ENCODE results near the gene HDAC4. TPM values are rescaled to one million over a fixed set of nuclear protein-coding genes. Genes with fewer than 3 reads are reported as not detected.

The HDAC4 gene
- total RNA-seq, 1 donor from 2014 or later = 11.8 TPM

- DNase-seq (ENCODE audit: low read depth) = no peak
- no peak overlapping the region for H3K4me3 ChIP-seq (ENCODE audit: insufficient read depth, low read depth, low read length)
- no peak overlapping the region for H3K27ac ChIP-seq (ENCODE audit: low read depth, low read length)
- peaks cover 3% of the 10 kb centered on the region for H3K36me3 Mint-ChIP-seq (ENCODE audit: low read depth, unreplicated experiment)
- H3K27me3 Mint-ChIP-seq (ENCODE audit: low read depth, unreplicated experiment) = peaks cover 7% of the 10 kb centered on the region
- H3K27me3 ChIP-seq (ENCODE audit: insufficient read depth, low read length) = no peaks in the 10 kb centered on the region
- no peaks in the 10 kb centered on the region for H3K79me2 ChIP-seq (ENCODE audit: insufficient read depth, low read length)
- TF ChIP-seq CTCF (IDR thresholded peaks at IDR 0.05; ENCODE audit: insufficient read depth, low read depth, low read length) = no peak
- TF ChIP-seq EZH2 (IDR thresholded peaks at IDR 0.05; ENCODE audit: insufficient read depth, low read length) = no peak
- no peaks in the 10 kb centered on the region for H3K9me3 Mint-ChIP-seq (ENCODE audit: unreplicated experiment)
- no peaks in the 10 kb centered on the region for H3K4me1 ChIP-seq (ENCODE audit: insufficient read depth, low read length)
- no peak overlapping the region for H3K27ac Mint-ChIP-seq (ENCODE audit: unreplicated experiment)
- FAIRE-seq = no peak
- H2AFZ ChIP-seq (ENCODE audit: low read depth, low read length) = no peak overlapping the region
- H3K4me2 ChIP-seq (ENCODE audit: low read length) = no peak overlapping the region
- no peaks in the 10 kb centered on the region for H4K20me1 ChIP-seq (ENCODE audit: insufficient read depth, low read length)
- H3K9me3 ChIP-seq (ENCODE audit: insufficient read depth, low read depth, low read length) = no peaks in the 10 kb centered on the region
- no peaks in the 10 kb centered on the region for H3K4me1 Mint-ChIP-seq (ENCODE audit: low read depth, unreplicated experiment)
- H3K4me3 Mint-ChIP-seq (ENCODE audit: unreplicated experiment) = no peak overlapping the region
- no peak overlapping the region for H3K9ac ChIP-seq (ENCODE audit: low read length)
- no peaks in the 10 kb centered on the region for H3K36me3 ChIP-seq (ENCODE audit: insufficient read depth, low read length)
Observed at GRCh38 chr2:239081622-239082021, 319.2 kb downstream of the HDAC4 start.

DNA sequence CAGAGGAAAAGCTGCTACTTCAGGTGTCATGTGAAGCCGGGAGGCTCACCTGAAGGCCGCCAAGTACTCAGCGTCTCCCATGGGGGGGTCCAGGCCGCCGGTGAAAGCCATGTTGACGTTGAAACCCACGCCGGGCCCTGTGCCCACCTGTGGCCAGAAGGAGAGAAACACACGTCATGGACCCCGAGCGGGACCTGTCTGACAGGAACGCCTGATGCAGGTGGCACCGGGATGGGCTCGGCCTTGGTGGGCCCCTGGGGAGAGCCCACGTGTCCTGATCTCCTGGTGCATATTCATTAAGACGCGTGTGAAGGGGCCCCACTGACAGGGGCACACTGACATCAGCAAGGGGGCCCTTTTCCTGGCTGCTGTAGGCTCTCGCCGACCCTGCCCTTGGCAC is 319.8 kb downstream of the HDAC4 start:
- no peaks in the 10 kb centered on the region for H3K4me1 Mint-ChIP-seq (ENCODE audit: low read depth, unreplicated experiment)
- Histone ChIP-seq H3K36me3 (ENCODE audit: insufficient read depth, low read length) (no peaks in the 10 kb centered on the region), H4K20me1 (ENCODE audit: insufficient read depth, low read length) (no peaks in the 10 kb centered on the region), H3K27me3 (ENCODE audit: insufficient read depth, low read length) (no peaks in the 10 kb centered on the region), H3K4me1 (ENCODE audit: insufficient read depth, low read length) (no peaks in the 10 kb centered on the region), H3K9ac (ENCODE audit: low read length) (no peak overlapping the region), H3K9me3 (ENCODE audit: insufficient read depth, low read depth, low read length) (no peaks in the 10 kb centered on the region), H3K27ac (ENCODE audit: low read depth, low read length) (no peak overlapping the region), H2AFZ (ENCODE audit: low read depth, low read length) (no peak overlapping the region), H3K79me2 (ENCODE audit: insufficient read depth, low read length) (no peaks in the 10 kb centered on the region), H3K4me3 (ENCODE audit: insufficient read depth, low read depth, low read length) (no peak overlapping the region), H3K4me2 (ENCODE audit: low read length) (no peak overlapping the region)
- no peak for FAIRE-seq
- H3K27me3 Mint-ChIP-seq (ENCODE audit: low read depth, unreplicated experiment) = peaks cover 3% of the 10 kb centered on the region
- no peak for TF ChIP-seq CTCF (IDR thresholded peaks at IDR 0.05; ENCODE audit: insufficient read depth, low read depth, low read length)
- no peak for TF ChIP-seq EZH2 (IDR thresholded peaks at IDR 0.05; ENCODE audit: insufficient read depth, low read length)
- H3K27ac Mint-ChIP-seq (ENCODE audit: unreplicated experiment) = no peak overlapping the region
- DNase-seq (ENCODE audit: low read depth) = no peak
- no peaks in the 10 kb centered on the region for H3K9me3 Mint-ChIP-seq (ENCODE audit: unreplicated experiment)
- H3K36me3 Mint-ChIP-seq (ENCODE audit: low read depth, unreplicated experiment) = peaks cover 4% of the 10 kb centered on the region
- no peak overlapping the region for H3K4me3 Mint-ChIP-seq (ENCODE audit: unreplicated experiment)

- no peaks in the 10 kb centered on the region for H3K79me2 ChIP-seq (ENCODE audit: insufficient read depth, low read length)
- no peak overlapping the region for H2AFZ ChIP-seq (ENCODE audit: low read depth, low read length)
- Mint-ChIP-seq H3K4me3 (ENCODE audit: unreplicated experiment) (no peak overlapping the region), H3K27ac (ENCODE audit: unreplicated experiment) (no peak overlapping the region), H3K4me1 (ENCODE audit: low read depth, unreplicated experiment) (no peaks in the 10 kb centered on the region), H3K27me3 (ENCODE audit: low read depth, unreplicated experiment) (peaks cover 3% of the 10 kb centered on the region), H3K36me3 (ENCODE audit: low read depth, unreplicated experiment) (peaks cover 6% of the 10 kb centered on the region), H3K9me3 (ENCODE audit: unreplicated experiment) (no peaks in the 10 kb centered on the region)
- H3K4me1 ChIP-seq (ENCODE audit: insufficient read depth, low read length) = no peaks in the 10 kb centered on the region
- H3K27ac ChIP-seq (ENCODE audit: low read depth, low read length) = no peak overlapping the region
- H3K27me3 ChIP-seq (ENCODE audit: insufficient read depth, low read length) = no peaks in the 10 kb centered on the region
- no peaks in the 10 kb centered on the region for H4K20me1 ChIP-seq (ENCODE audit: insufficient read depth, low read length)
- no peaks in the 10 kb centered on the region for H3K36me3 ChIP-seq (ENCODE audit: insufficient read depth, low read length)
- no peak for FAIRE-seq
- TF ChIP-seq CTCF (IDR thresholded peaks at IDR 0.05; ENCODE audit: insufficient read depth, low read depth, low read length) = no peak
- no peak for TF ChIP-seq EZH2 (IDR thresholded peaks at IDR 0.05; ENCODE audit: insufficient read depth, low read length)
- no peak overlapping the region for H3K9ac ChIP-seq (ENCODE audit: low read length)
- no peaks in the 10 kb centered on the region for H3K9me3 ChIP-seq (ENCODE audit: insufficient read depth, low read depth, low read length)
- H3K4me3 ChIP-seq (ENCODE audit: insufficient read depth, low read depth, low read length) = no peak overlapping the region
- DNase-seq (ENCODE audit: low read depth) = no peak
- no peak overlapping the region for H3K4me2 ChIP-seq (ENCODE audit: low read length)
Observed at GRCh38 chr2:239079671-239080294, 321.0 kb downstream of the HDAC4 start.
